Measurements from ENCODE around the gene OXER1. TPM values are rescaled to one million over a fixed set of nuclear protein-coding genes. Genes with fewer than 3 reads are reported as not detected.

OXER1 gene
- total RNA-seq, 1 donor from 2014 or later = 29.7 TPM

- peak; percentile 61 for ATAC-seq
- DNase-seq (ENCODE audit: low spot score) = peak; percentile 76
Observed at GRCh38 chr2:42794271-42795046, 30.5 kb upstream of the OXER1 start.

- peak; percentile 0 for ATAC-seq
- no peak for DNase-seq (ENCODE audit: low spot score)
Observed at GRCh38 chr2:42793334-42794270, 29.7 kb upstream of the OXER1 start.

- DNase-seq (ENCODE audit: low spot score) (peak; percentile 95), ATAC-seq (peak; percentile 56)
Observed at GRCh38 chr2:42792583-42793333, 28.8 kb upstream of the OXER1 start, which contains the start of gene HAAO. TSS of gene HAAO (minus strand) at chr2:42792583. CDS start at chr2:42792536, 47 bp downstream.

- ATAC-seq (no peak), DNase-seq (ENCODE audit: low spot score) (no peak)
Observed at GRCh38 chr2:42792087-42792582, 28.2 kb upstream of the OXER1 start.

GRCh38 chr2:42791606-42792005 lies 27.7 kb upstream of the OXER1 start:
- DNase-seq (ENCODE audit: low spot score) (no peak), ATAC-seq (no peak)

- DNase-seq (ENCODE audit: low spot score) (no peak), ATAC-seq (no peak)
Observed at GRCh38 chr2:42789751-42790150, 25.8 kb upstream of the OXER1 start.

GRCh38 chr2:42788882-42789281 lies 24.9 kb upstream of the OXER1 start:
- ATAC-seq (no peak), DNase-seq (ENCODE audit: low spot score) (no peak)

GRCh38 chr2:42788478-42788793 lies 24.5 kb upstream of the OXER1 start:
- DNase-seq (ENCODE audit: low spot score) (no peak), ATAC-seq (no peak)

GRCh38 chr2:42787788-42788477 lies 24.0 kb upstream of the OXER1 start:
- DNase-seq (ENCODE audit: low spot score) = peak; percentile 96
- peak; percentile 72 for ATAC-seq

GRCh38 chr2:42787424-42787787 lies 23.5 kb upstream of the OXER1 start:
- DNase-seq (ENCODE audit: low spot score) (peak; percentile 86), ATAC-seq (peak; percentile 49)

- ATAC-seq (peak; percentile 7), DNase-seq (ENCODE audit: low spot score) (no peak)
Observed at GRCh38 chr2:42786561-42787345, 22.8 kb upstream of the OXER1 start.

GRCh38 chr2:42784204-42784880 lies 20.4 kb upstream of the OXER1 start:
- ATAC-seq = peak; percentile 37
- DNase-seq (ENCODE audit: low spot score) = peak; percentile 76

- no peak for DNase-seq (ENCODE audit: low spot score)
Observed at GRCh38 chr2:42783511-42783910, 19.6 kb upstream of the OXER1 start.

GRCh38 chr2:42781181-42781580 lies 17.2 kb upstream of the OXER1 start:
- ATAC-seq = no peak

More at GRCh38 chr2:42783511-42783910, 19.6 kb upstream of the OXER1 start:
- ATAC-seq = no peak

GRCh38 chr2:42777883-42778805 lies 14.2 kb upstream of the OXER1 start:
- no peak for DNase-seq (ENCODE audit: low spot score)
- peak; percentile 55 for ATAC-seq

More at GRCh38 chr2:42781181-42781580, 17.2 kb upstream of the OXER1 start:
- no peak for DNase-seq (ENCODE audit: low spot score)

- ATAC-seq = no peak
- DNase-seq (ENCODE audit: low spot score) = no peak
Observed at GRCh38 chr2:42775810-42776209, 11.9 kb upstream of the OXER1 start.

GRCh38 chr2:42775186-42775585 lies 11.3 kb upstream of the OXER1 start:
- DNase-seq (ENCODE audit: low spot score) (no peak), ATAC-seq (no peak)

Measured in left lobe of liver (tissue), 2 donors.